Astrocyte of the spinal cord (primary cell): ENCODE results near the gene TOM1L2.

Source experiments
- DNase-seq: peaks from one replicate; pipeline ENCODE4 v3.0.0; 2011; ENCODE audit warnings: low read depth, low spot score
- H3K4me3 ChIP-seq: 2 replicates; pipeline ENCODE4 v1.5.1; 2011; ENCODE audit warnings: low read depth, mild to moderate bottlenecking, low read length, moderate library complexity
- CTCF ChIP-seq: IDR thresholded peaks from 2 replicates; pipeline ENCODE4 v1.5.1; 2012; ENCODE audit warnings: low read depth, mild to moderate bottlenecking, low read length, inconsistent platforms
- in situ Hi-C: cut with HindIII; loops from 2 replicates; pipeline ENCODE4 v1.10.0; 2017; ENCODE audit warnings: low sequenced_read_pairs

Gene TOM1L2

GRCh38 chr17:17849845-17850373, 122.3 kb downstream of the TOM1L2 start:
- in situ Hi-C loops: no loop called here
- no peak overlapping the region for H3K4me3 ChIP-seq
- no peak for TF ChIP-seq CTCF
- DNase-seq: peak; percentile 83

- in situ Hi-C loops: no loop called here
- no peak overlapping the region for H3K4me3 ChIP-seq
- no peak for TF ChIP-seq CTCF
- DNase-seq: peak; percentile 52
Measured at GRCh38 chr17:17849147-17849820, 122.9 kb downstream of the TOM1L2 start.

GRCh38 chr17:17848311-17849082, 123.7 kb downstream of the TOM1L2 start:
- in situ Hi-C loops: no loop called here
- no peak overlapping the region for H3K4me3 ChIP-seq
- TF ChIP-seq CTCF: no peak
- DNase-seq: no peak

- no peak overlapping the region for H3K4me3 ChIP-seq
- no peak for DNase-seq
- TF ChIP-seq CTCF: no peak
Measured at GRCh38 chr17:17847726-17848125, 124.5 kb downstream of the TOM1L2 start.

GRCh38 chr17:17847118-17847689, 125.0 kb downstream of the TOM1L2 start:
- H3K4me3 ChIP-seq: no peak overlapping the region
- DNase-seq: no peak
- no peak for TF ChIP-seq CTCF
- in situ Hi-C loops: no loop called here

More at GRCh38 chr17:17847726-17848125, 124.5 kb downstream of the TOM1L2 start:
- in situ Hi-C loops: no loop called here

GRCh38 chr17:17846645-17847044, 125.6 kb downstream of the TOM1L2 start:
- no peak for DNase-seq
- no peak for TF ChIP-seq CTCF
- H3K4me3 ChIP-seq: no peak overlapping the region
- in situ Hi-C loops: no loop called here
